HG02623 (cell line): ENCODE data around the gene CNGB1.
"Not testable (repeated sequence)": the region's sequence is repeated elsewhere in the genome, so short reads cannot be mapped to it uniquely, and the experiment has no call there.

Experiments used
- ATAC-seq: cut with Tn5 transposase; IDR thresholded peaks from one replicate; pipeline ENCODE4 v1.9.1; 2021; ENCODE audit warnings: moderate library complexity; ENCODE audit not compliant: unreplicated experiment

CNGB1 gene

GRCh38 chr16:57938484-57938883 lies 32.4 kb downstream of the CNGB1 start:
- no peak for ATAC-seq

GRCh38 chr16:57937861-57938260 lies 33.1 kb downstream of the CNGB1 start:
- no peak for ATAC-seq

- no peak for ATAC-seq
These were observed 35.0 kb downstream of the CNGB1 start for GRCh38 chr16:57935904-57936303.

- ATAC-seq = no peak
These were observed 40.4 kb downstream of the CNGB1 start for GRCh38 chr16:57930533-57930932.

GRCh38 chr16:57929250-57929649 lies 41.7 kb downstream of the CNGB1 start:
- ATAC-seq = no peak

- no peak for ATAC-seq
These were observed 44.9 kb downstream of the CNGB1 start for GRCh38 chr16:57926041-57926440.

- no peak for ATAC-seq
These were observed 45.6 kb downstream of the CNGB1 start for GRCh38 chr16:57925310-57925709.

GRCh38 chr16:57924514-57924913 lies 46.4 kb downstream of the CNGB1 start:
- no peak for ATAC-seq

GRCh38 chr16:57923841-57924240 lies 47.1 kb downstream of the CNGB1 start:
- no peak for ATAC-seq

- ATAC-seq = no peak
These were observed 47.5 kb downstream of the CNGB1 start for GRCh38 chr16:57923418-57923817.

- ATAC-seq = no peak
These were observed 50.1 kb downstream of the CNGB1 start for GRCh38 chr16:57920880-57921229.

GRCh38 chr16:57920215-57920879 lies 50.6 kb downstream of the CNGB1 start:
- no peak for ATAC-seq

- ATAC-seq = no peak
These were observed 51.9 kb downstream of the CNGB1 start for GRCh38 chr16:57918994-57919393.

- no peak for ATAC-seq
These were observed 52.5 kb downstream of the CNGB1 start for GRCh38 chr16:57918444-57918843.

- not testable (repeated sequence) for ATAC-seq
These were observed 53.0 kb downstream of the CNGB1 start for GRCh38 chr16:57917929-57918328.

GRCh38 chr16:57917489-57917888 lies 53.4 kb downstream of the CNGB1 start:
- ATAC-seq = not testable (repeated sequence)

- ATAC-seq = no peak
These were observed 54.0 kb downstream of the CNGB1 start for GRCh38 chr16:57916735-57917438.

GRCh38 chr16:57915811-57916488 lies 55.0 kb downstream of the CNGB1 start:
- no peak for ATAC-seq

- ATAC-seq = no peak
These were observed 55.7 kb downstream of the CNGB1 start for GRCh38 chr16:57915267-57915666.

GRCh38 chr16:57914244-57915173 lies 56.4 kb downstream of the CNGB1 start:
- no peak for ATAC-seq
